OCI-LY7 (cell line): ENCODE results near the gene FAIM2.

Experiments
- CTCF ChIP-seq: fragments of 200-600 bp; sonication (generic); conservative IDR thresholded peaks from 2 replicates; pipeline ENCODE4 v1.5.1; 2014; ENCODE audit warnings: mild to moderate bottlenecking, antibody characterized with exemption, low read length, moderate library complexity, mixed read lengths
- EZH2phosphoT487 ChIP-seq: fragments of 200-600 bp; sonication (generic); IDR thresholded peaks from 2 replicates; pipeline ENCODE4 v1.6.1; 2018; ENCODE audit warnings: low read depth, borderline replicate concordance, mild to moderate bottlenecking, mixed run types, antibody characterized with exemption, low read length, moderate library complexity, mixed read lengths

- TF ChIP-seq CTCF (no peak), EZH2phosphoT487 (no peak)
These were observed 35.6 kb upstream of the FAIM2 start for GRCh38 chr12:49939307-49939706.
